Measurements from ENCODE around the gene HS6ST3.

Gene HS6ST3

DNA sequence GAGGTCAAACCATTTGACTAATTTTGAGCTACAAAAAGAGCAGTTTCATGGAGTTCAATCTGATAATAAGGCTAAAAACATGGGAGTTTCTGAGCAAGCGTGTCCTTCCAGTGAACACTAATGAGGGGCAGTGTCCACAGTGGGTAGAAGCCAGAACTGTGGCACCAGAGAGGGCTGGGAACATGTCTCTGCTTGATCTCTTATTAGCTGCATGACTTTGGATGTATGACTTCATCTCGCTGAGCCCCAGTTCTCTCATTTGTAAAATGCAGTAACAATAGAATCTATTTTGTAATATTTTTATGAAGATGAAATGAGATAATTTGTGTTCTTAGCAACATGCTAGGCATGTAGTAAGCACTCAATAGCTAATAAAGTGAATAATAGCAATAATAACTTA lies 69.8 kb downstream of the HS6ST3 start:
- H3K23ac ChIP-seq (ENCODE audit: low read length in 2 of 2): no peak overlapping the region
- H3K27ac ChIP-seq (ENCODE audit: low read length, poor library complexity, severe bottlenecking): no peak overlapping the region
- H3K9me3 ChIP-seq (ENCODE audit: control insufficient read depth, low read length): no peaks in the 10 kb centered on the region
- no peak overlapping the region for H2BK120ac ChIP-seq (ENCODE audit: low read depth, low read length)
- no peak overlapping the region for H3K4ac ChIP-seq (ENCODE audit: low read depth in 1 of 2, low read length in 2 of 2)
- H2AFZ ChIP-seq (ENCODE audit: low read depth, low read length): no peak overlapping the region
- H2BK5ac ChIP-seq (ENCODE audit: low read depth, low read length, poor library complexity, severe bottlenecking): no peak overlapping the region
- H3K4me2 ChIP-seq (ENCODE audit: low read length, poor library complexity, severe bottlenecking): no peak overlapping the region
- H3K27me3 ChIP-seq (ENCODE audit: control insufficient read depth in 1 of 2, insufficient read depth in 1 of 2, low read length in 2 of 2): peaks cover 0 to 3% of the 10 kb centered on the region in 2 experiments
- no peak for DNase-seq
- no peaks in the 10 kb centered on the region for H3K79me1 ChIP-seq (replicated peaks; ENCODE audit: low read length, poor library complexity, severe bottlenecking)
- H3K36me3 ChIP-seq (ENCODE audit: control insufficient read depth in 1 of 2, insufficient read depth in 2 of 2, low read depth in 1 of 2, low read length in 2 of 2): no peaks in the 10 kb centered on the region
- no peak overlapping the region for H2AK5ac ChIP-seq (ENCODE audit: low read length, severe bottlenecking)
- 94% methylated on average over 1 of the region's 2 CpGs for WGBS
- no peak overlapping the region for H4K91ac ChIP-seq (ENCODE audit: low read length)
- H3K9ac ChIP-seq (ENCODE audit: low read length): no peak overlapping the region
- H3K4me1 ChIP-seq (ENCODE audit: control insufficient read depth, insufficient read depth, low read depth, low read length): no peaks in the 10 kb centered on the region
- H2BK15ac ChIP-seq (ENCODE audit: low read depth, poor library complexity, severe bottlenecking): no peak overlapping the region
- H3K18ac ChIP-seq (ENCODE audit: low read depth in 1 of 2, low read length in 2 of 2): no peak overlapping the region
- H3K4me3 ChIP-seq (ENCODE audit: insufficient read depth in 1 of 2, low read depth in 1 of 2, low read length in 2 of 2): no peak overlapping the region
- no peak overlapping the region for H4K8ac ChIP-seq (ENCODE audit: low read length)
- H3K14ac ChIP-seq (ENCODE audit: low read length in 2 of 2): no peak overlapping the region
- H2BK12ac ChIP-seq (ENCODE audit: low read length in 2 of 2): no peak overlapping the region

DNA sequence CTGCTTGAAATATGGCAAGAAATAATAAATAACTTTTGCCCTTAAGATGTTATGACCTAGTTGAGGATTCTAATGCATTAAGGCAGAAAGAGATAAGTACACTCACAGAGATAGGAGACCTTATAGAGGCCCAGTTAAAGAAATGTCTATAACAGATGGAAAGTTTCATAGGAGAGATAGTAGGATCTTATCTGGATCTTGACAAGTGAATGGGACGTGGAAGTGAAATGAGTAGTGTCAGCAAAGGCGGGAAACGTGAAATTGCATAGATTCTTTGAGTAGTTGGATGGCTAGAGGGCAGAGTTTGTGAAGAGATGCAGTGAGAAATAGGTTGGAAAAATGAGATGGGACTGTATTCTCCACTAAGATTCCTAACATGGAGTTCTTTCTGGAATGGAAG lies 71.2 kb downstream of the HS6ST3 start:
- H4K8ac ChIP-seq (ENCODE audit: low read length): no peak overlapping the region
- no peak overlapping the region for H3K23ac ChIP-seq (ENCODE audit: low read length in 2 of 2)
- no peak overlapping the region for H2AK5ac ChIP-seq (ENCODE audit: low read length, severe bottlenecking)
- H2BK15ac ChIP-seq (ENCODE audit: low read depth, poor library complexity, severe bottlenecking): no peak overlapping the region
- no peaks in the 10 kb centered on the region for H3K9me3 ChIP-seq (ENCODE audit: control insufficient read depth, low read length)
- 69% methylated on average over 3 of the region's 3 CpGs for WGBS
- peaks cover 0 to 3% of the 10 kb centered on the region in 2 experiments for H3K27me3 ChIP-seq (ENCODE audit: control insufficient read depth in 1 of 2, insufficient read depth in 1 of 2, low read length in 2 of 2)
- H3K79me1 ChIP-seq (replicated peaks; ENCODE audit: low read length, poor library complexity, severe bottlenecking): no peaks in the 10 kb centered on the region
- H2BK120ac ChIP-seq (ENCODE audit: low read depth, low read length): no peak overlapping the region
- H2BK12ac ChIP-seq (ENCODE audit: low read length in 2 of 2): no peak overlapping the region
- no peak overlapping the region for H3K27ac ChIP-seq (ENCODE audit: low read length, poor library complexity, severe bottlenecking)
- DNase-seq: no peak
- H3K4me1 ChIP-seq (ENCODE audit: control insufficient read depth, insufficient read depth, low read depth, low read length): no peaks in the 10 kb centered on the region
- no peak overlapping the region for H3K4me2 ChIP-seq (ENCODE audit: low read length, poor library complexity, severe bottlenecking)
- H3K4me3 ChIP-seq (ENCODE audit: insufficient read depth in 1 of 2, low read depth in 1 of 2, low read length in 2 of 2): no peak overlapping the region
- H2BK5ac ChIP-seq (ENCODE audit: low read depth, low read length, poor library complexity, severe bottlenecking): no peak overlapping the region
- H4K91ac ChIP-seq (ENCODE audit: low read length): no peak overlapping the region
- H3K4ac ChIP-seq (ENCODE audit: low read depth in 1 of 2, low read length in 2 of 2): no peak overlapping the region
- H3K18ac ChIP-seq (ENCODE audit: low read depth in 1 of 2, low read length in 2 of 2): no peak overlapping the region
- no peak overlapping the region for H2AFZ ChIP-seq (ENCODE audit: low read depth, low read length)
- H3K36me3 ChIP-seq (ENCODE audit: control insufficient read depth in 1 of 2, insufficient read depth in 2 of 2, low read depth in 1 of 2, low read length in 2 of 2): no peaks in the 10 kb centered on the region
- no peak overlapping the region for H3K14ac ChIP-seq (ENCODE audit: low read length in 2 of 2)
- no peak overlapping the region for H3K9ac ChIP-seq (ENCODE audit: low read length)

DNA sequence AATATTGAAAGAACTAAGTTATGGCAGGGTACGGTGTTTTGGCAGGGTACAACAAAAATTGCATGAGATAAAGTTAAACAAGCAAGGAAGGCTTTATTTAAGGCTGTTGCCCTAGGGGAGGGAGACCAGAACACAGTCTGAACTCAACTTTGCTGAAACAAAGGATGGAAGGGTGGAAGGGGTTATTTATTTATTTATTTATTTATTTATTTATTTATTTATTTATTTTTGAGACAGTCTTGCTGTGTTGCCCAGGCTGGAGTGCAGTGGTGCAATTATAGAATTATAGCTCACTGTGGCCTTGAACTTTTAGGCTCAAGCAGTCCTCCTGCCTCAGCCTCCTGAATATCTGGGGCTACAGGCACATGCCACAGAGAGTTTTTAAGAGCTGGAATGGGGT lies 75.9 kb downstream of the HS6ST3 start:
- no peaks in the 10 kb centered on the region for H3K9me3 ChIP-seq (ENCODE audit: control insufficient read depth, low read length)
- 93% methylated on average over 1 of the region's 1 CpG for WGBS
- no peaks in the 10 kb centered on the region for H3K27me3 ChIP-seq (ENCODE audit: control insufficient read depth in 1 of 2, insufficient read depth in 1 of 2, low read length in 2 of 2)

DNA sequence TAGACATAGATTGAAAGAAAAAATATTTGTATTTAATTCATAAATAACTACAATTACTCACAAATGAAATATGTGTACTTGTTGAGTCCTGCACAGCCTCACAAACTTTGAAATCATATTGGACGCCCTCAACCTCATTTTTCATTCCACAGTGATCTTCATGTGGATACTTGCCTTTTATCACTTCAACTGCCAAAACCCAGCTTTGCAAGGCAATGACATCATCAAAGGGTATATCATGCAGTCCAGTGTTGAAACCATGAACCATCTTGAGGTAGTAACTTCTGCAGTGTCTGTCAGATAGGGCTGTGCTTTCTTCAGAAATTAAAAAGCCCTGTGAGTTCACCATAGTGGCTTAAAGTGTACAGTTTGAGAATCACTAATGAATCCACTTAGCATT lies 82.2 kb downstream of the HS6ST3 start:
- H3K4ac ChIP-seq (ENCODE audit: low read depth in 1 of 2, low read length in 2 of 2): no peak overlapping the region
- H4K91ac ChIP-seq (ENCODE audit: low read length): no peak overlapping the region
- H3K27ac ChIP-seq (ENCODE audit: low read length, poor library complexity, severe bottlenecking): no peak overlapping the region
- H2AK5ac ChIP-seq (ENCODE audit: low read length, severe bottlenecking): no peak overlapping the region
- no peak overlapping the region for H2BK12ac ChIP-seq (ENCODE audit: low read length in 2 of 2)
- H2BK120ac ChIP-seq (ENCODE audit: low read depth, low read length): no peak overlapping the region
- no peak overlapping the region for H3K4me2 ChIP-seq (ENCODE audit: low read length, poor library complexity, severe bottlenecking)
- WGBS: 83% methylated on average over 1 of the region's 1 CpG
- no peaks in the 10 kb centered on the region for H3K27me3 ChIP-seq (ENCODE audit: control insufficient read depth in 1 of 2, insufficient read depth in 1 of 2, low read length in 2 of 2)
- no peak overlapping the region for H3K4me3 ChIP-seq (ENCODE audit: insufficient read depth in 1 of 2, low read depth in 1 of 2, low read length in 2 of 2)
- no peak overlapping the region for H3K9ac ChIP-seq (ENCODE audit: low read length)
- H3K18ac ChIP-seq (ENCODE audit: low read depth in 1 of 2, low read length in 2 of 2): no peak overlapping the region
- no peak for DNase-seq
- H3K4me1 ChIP-seq (ENCODE audit: control insufficient read depth, insufficient read depth, low read depth, low read length): no peaks in the 10 kb centered on the region
- H3K14ac ChIP-seq (ENCODE audit: low read length in 2 of 2): no peak overlapping the region
- H2BK5ac ChIP-seq (ENCODE audit: low read depth, low read length, poor library complexity, severe bottlenecking): no peak overlapping the region
- H2BK15ac ChIP-seq (ENCODE audit: low read depth, poor library complexity, severe bottlenecking): no peak overlapping the region
- no peaks in the 10 kb centered on the region for H3K79me1 ChIP-seq (replicated peaks; ENCODE audit: low read length, poor library complexity, severe bottlenecking)
- no peak overlapping the region for H2AFZ ChIP-seq (ENCODE audit: low read depth, low read length)
- H3K36me3 ChIP-seq (ENCODE audit: control insufficient read depth in 1 of 2, insufficient read depth in 2 of 2, low read depth in 1 of 2, low read length in 2 of 2): no peaks in the 10 kb centered on the region
- no peaks in the 10 kb centered on the region for H3K9me3 ChIP-seq (ENCODE audit: control insufficient read depth, low read length)
- no peak overlapping the region for H4K8ac ChIP-seq (ENCODE audit: low read length)
- no peak overlapping the region for H3K23ac ChIP-seq (ENCODE audit: low read length in 2 of 2)

More for the DNA sequence above, 75.9 kb downstream of the HS6ST3 start:
- no peak overlapping the region for H3K4me3 ChIP-seq (ENCODE audit: insufficient read depth in 1 of 2, low read depth in 1 of 2, low read length in 2 of 2)
- no peaks in the 10 kb centered on the region for H3K36me3 ChIP-seq (ENCODE audit: control insufficient read depth in 1 of 2, insufficient read depth in 2 of 2, low read depth in 1 of 2, low read length in 2 of 2)
- H3K9ac ChIP-seq (ENCODE audit: low read length): no peak overlapping the region
- H4K8ac ChIP-seq (ENCODE audit: low read length): no peak overlapping the region
- no peak overlapping the region for H3K23ac ChIP-seq (ENCODE audit: low read length in 2 of 2)
- H3K4ac ChIP-seq (ENCODE audit: low read depth in 1 of 2, low read length in 2 of 2): no peak overlapping the region
- no peak overlapping the region for H2AFZ ChIP-seq (ENCODE audit: low read depth, low read length)
- H2AK5ac ChIP-seq (ENCODE audit: low read length, severe bottlenecking): no peak overlapping the region
- no peak for DNase-seq
- H2BK120ac ChIP-seq (ENCODE audit: low read depth, low read length): no peak overlapping the region
- no peak overlapping the region for H2BK15ac ChIP-seq (ENCODE audit: low read depth, poor library complexity, severe bottlenecking)
- H3K14ac ChIP-seq (ENCODE audit: low read length in 2 of 2): no peak overlapping the region
- no peak overlapping the region for H2BK5ac ChIP-seq (ENCODE audit: low read depth, low read length, poor library complexity, severe bottlenecking)
- no peaks in the 10 kb centered on the region for H3K4me1 ChIP-seq (ENCODE audit: control insufficient read depth, insufficient read depth, low read depth, low read length)
- H3K4me2 ChIP-seq (ENCODE audit: low read length, poor library complexity, severe bottlenecking): no peak overlapping the region
- H3K27ac ChIP-seq (ENCODE audit: low read length, poor library complexity, severe bottlenecking): no peak overlapping the region
- no peaks in the 10 kb centered on the region for H3K79me1 ChIP-seq (replicated peaks; ENCODE audit: low read length, poor library complexity, severe bottlenecking)
- no peak overlapping the region for H3K18ac ChIP-seq (ENCODE audit: low read depth in 1 of 2, low read length in 2 of 2)
- no peak overlapping the region for H4K91ac ChIP-seq (ENCODE audit: low read length)
- no peak overlapping the region for H2BK12ac ChIP-seq (ENCODE audit: low read length in 2 of 2)
